ENCODE data around the gene AUTS2.

AUTS2 gene

GRCh38 chr7:70006261-70006920 lies 408.1 kb downstream of the AUTS2 start:
- peak; percentile 42 for DNase-seq

DNA sequence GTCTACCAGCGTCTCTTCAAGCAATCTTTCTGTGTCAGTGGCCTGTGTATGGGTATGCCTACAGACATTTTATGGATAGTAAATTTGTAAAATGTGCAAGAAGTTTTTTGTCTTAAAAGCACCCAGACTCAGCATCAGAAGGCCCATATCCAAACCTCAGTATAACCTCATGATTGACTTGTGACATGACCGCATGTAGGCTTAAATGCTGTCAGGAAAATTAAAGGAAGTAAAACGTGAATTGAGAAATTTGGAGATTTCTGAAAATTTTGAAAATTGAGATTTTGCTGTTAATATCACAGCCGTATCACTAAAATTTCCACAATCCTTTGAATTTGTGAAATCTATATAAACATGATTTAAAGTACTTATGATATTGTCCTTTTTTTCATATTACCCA lies 410.2 kb downstream of the AUTS2 start:
- DNase-seq, result no peak

- DNase-seq, result no peak
These were observed 416.4 kb downstream of the AUTS2 start for GRCh38 chr7:70014472-70015177.

GRCh38 chr7:70015353-70015752 lies 417.1 kb downstream of the AUTS2 start:
- no peak for DNase-seq

DNA sequence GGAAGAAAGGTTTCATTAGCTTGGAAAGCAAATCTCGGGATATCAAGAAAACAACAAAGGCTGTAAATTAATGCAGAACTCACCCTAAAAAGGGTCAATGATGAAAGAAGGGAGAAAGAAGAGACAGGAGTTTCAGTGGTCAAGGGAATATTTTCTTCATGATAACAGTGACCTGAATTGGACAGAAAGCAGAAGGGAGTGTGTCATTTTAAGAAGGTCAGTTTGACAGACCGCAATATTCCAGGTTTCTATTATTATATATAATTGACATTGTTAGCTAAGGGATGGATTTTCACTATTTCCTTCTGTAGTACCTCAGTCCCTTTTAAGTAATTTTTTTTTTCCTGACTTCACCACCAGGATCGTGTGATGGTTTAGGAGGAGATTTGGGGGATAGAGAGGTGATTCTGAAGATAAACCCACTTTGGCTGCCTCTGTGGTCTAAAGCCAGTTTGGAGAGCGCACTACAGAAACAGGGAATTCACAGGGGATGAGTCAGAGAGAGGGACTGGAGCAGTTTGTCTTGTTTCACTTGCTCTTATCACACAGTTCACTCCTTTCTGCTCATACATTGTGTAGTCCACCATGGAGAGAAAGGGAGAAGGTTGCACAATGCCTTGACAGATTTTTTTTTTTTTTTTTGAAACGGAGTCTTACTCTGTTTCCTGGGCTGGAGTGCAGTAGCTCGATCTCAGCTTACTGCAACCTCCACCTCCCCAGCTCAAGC lies 417.9 kb downstream of the AUTS2 start:
- DNase-seq, result peak; percentile 81

DNA sequence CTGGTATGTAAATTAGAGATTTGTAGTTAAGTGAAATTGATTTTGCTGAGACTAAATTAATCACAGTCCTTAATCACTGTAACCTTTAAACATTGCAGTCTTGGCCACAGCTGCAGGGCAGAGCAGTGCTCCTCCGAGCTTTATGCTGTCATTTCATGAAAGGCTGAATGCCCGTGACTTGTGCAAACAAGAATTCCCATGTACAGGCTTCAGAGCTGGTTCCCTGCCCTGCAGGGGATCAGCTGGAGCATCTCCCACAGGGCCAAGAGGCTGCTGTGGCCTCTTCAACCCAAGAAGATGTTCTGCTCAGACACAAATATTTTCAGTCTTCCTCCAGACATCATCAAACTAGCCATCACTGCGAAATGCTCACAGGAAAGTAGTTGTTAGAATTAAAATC lies 419.1 kb downstream of the AUTS2 start:
- DNase-seq, result no peak

- no peak for DNase-seq
These were observed 420.4 kb downstream of the AUTS2 start for GRCh38 chr7:70018700-70019099.

DNA sequence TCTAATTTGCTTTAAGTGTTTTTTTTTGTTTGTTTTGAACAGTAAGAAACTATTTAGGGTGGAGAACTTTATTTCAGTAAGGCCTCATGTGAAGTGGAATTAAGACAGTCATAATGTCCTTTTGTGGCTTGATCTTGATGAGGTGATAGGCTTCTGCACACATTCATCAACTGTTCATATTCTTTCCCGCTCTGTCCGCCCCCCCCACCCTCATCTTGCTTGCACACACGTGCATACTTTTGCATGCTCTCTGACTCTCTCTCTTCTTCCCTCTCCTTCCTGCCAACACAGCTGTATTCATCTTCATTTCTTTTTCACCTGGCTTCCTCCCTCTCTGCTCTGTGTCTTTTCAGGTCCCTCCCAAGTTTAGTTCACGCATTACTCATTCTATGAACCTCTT lies 429.6 kb downstream of the AUTS2 start:
- no peak for DNase-seq

DNA sequence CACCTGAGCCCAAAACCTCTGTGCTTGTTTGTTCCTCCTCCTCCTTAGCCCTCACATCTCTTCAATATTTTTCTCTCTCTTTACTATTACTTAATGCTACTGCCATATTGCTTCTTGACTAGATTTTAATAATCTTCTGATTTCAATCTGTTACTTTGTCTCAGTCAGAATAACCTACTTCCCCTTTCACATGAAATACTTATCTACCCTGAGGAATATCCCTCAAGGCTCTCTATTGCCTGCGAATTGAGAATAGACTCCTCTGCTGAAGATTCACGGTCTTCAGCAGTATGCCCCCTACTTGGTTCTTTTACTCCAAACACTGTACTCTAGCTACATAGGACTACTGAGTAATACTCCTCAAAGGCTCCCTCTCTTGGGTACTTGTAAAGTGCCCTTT lies 430.3 kb downstream of the AUTS2 start:
- no peak for DNase-seq

GRCh38 chr7:70029993-70030392 lies 431.7 kb downstream of the AUTS2 start:
- no peak for DNase-seq

DNA sequence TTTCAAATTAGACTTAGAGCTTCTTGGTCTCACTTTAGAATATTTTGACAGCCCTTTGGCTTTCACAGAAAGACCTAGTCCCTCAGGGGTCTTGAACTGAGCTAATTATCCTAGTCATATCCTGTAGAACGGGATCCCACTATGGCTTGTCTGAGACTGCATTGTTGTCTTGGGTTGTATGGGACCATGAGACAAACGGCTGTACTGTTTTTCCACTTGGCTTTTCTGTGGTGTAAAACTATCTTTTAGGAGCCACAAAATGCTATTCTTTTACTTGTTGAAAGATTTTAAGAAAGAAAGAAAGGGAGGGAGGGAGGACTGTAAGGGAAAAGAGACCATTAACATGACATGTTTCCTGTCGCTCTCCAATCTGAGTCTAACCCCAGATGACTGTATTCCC lies 432.5 kb downstream of the AUTS2 start:
- DNase-seq, result no peak

DNA sequence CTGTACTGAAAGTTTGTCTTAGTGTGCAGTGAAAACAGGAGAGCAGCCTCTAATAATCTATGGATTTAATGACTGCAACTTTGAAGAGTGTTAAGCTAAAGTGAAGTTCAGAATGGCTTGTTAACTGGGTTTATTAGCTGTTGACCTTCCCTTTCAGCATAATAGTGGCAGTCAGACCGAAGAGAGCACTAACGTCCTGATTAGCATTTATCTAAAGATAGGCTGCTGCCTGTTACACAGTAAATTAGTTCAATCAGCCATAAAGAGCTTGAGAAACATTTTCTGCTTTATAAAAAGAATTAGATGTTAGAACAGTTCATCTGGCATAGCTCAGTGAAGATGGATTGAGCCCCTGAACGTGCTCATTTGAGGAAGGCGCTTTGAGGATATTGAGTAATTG lies 433.0 kb downstream of the AUTS2 start:
- DNase-seq, result no peak

- no peak for DNase-seq
These were observed 434.4 kb downstream of the AUTS2 start for GRCh38 chr7:70032649-70033048.

GRCh38 chr7:70033226-70033625 lies 435.0 kb downstream of the AUTS2 start:
- DNase-seq, result no peak

GRCh38 chr7:70034999-70035398 lies 436.7 kb downstream of the AUTS2 start:
- no peak for DNase-seq

- no peak for DNase-seq
These were observed 437.2 kb downstream of the AUTS2 start for GRCh38 chr7:70035519-70035918.

DNA sequence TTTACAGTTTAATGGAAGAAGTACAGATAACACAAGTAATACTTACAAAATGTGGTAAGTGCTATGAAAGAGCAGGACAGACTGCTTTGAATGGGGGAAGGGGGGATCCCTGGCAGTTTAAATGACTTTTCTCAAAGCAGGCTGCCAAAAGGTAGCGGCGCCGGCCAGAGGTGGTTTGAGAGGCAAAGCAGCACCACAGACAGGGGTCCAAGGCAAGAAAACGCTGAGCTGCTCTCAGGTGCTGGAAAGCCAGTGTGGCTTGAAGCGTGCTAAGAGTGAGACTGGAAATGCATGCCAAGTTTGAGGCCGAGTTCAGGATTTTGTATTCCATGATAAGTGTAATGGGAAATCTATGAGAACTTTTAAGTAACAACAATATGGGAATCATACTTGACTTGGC lies 437.7 kb downstream of the AUTS2 start:
- no peak for DNase-seq

DNA sequence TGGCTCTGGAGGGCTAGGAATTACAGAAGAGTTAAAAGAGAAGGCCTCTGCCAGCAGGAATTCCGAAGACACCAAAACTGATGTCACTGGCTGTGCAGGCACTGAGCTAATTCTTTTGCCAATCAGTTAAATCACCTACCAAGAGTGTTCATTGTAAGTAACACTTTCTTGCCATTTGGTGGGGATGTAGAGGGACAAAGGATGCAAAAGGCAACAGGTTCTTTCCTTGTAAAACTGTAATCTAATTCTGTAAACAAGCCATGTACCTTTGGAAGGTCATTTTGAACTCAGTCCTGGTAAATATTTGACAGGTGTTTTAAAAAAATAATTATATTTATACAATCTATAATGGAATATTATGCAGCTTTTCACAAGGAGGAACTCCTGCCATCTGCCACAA lies 438.4 kb downstream of the AUTS2 start:
- no peak for DNase-seq

DNA sequence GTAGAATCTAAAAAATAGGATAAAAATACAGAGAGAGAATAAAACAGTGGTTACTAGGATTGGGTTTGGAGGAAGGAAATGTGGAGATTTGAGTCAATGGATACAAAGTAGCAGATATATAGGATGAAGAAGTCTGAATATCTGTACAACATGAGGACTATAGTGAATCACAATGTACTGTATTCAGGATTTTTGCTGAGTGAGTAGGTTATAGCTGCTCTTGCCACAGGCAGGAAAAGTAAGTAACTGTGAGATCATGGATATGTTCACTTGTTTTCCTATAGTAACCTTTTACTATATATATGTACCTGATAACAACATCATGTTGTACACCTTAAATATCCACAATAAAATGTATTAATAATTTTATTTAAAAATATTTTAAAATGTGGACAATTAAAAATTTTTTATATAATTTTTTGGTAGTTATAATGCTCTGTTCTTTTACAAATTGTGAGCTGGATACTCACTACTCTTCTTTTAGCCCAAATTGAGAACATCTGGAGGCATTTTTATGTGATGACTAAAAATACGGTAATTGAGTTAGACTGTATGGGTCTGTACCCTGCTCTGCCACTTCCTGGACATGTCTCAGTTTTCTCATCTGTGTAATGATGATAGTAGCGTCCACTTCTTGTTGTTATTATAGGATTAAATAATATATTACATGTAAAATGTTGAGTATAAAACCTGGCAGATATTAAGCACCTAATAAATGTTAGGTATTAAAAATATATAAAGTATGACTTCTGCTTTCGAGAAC lies 439.1 kb downstream of the AUTS2 start:
- peak; percentile 78 for DNase-seq

DNA sequence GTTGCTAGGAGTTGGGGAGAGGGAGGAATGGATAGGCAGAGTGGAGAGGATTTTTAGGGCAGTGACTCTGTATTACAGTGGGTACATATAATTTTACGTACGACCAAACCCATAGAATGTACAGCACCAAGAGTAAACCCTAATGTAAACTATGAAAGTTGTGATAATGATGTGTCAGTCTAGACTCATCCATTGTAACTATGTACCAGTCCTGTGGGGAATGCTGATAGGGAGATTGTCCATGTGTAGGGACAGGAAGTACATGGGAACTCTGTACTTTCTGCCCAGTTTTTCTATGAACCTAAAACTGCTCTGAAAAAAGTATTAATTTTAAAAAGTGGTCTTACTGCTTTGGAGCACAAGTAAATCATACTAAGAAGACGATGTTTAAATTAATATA lies 441.8 kb downstream of the AUTS2 start:
- DNase-seq, result no peak

DNA sequence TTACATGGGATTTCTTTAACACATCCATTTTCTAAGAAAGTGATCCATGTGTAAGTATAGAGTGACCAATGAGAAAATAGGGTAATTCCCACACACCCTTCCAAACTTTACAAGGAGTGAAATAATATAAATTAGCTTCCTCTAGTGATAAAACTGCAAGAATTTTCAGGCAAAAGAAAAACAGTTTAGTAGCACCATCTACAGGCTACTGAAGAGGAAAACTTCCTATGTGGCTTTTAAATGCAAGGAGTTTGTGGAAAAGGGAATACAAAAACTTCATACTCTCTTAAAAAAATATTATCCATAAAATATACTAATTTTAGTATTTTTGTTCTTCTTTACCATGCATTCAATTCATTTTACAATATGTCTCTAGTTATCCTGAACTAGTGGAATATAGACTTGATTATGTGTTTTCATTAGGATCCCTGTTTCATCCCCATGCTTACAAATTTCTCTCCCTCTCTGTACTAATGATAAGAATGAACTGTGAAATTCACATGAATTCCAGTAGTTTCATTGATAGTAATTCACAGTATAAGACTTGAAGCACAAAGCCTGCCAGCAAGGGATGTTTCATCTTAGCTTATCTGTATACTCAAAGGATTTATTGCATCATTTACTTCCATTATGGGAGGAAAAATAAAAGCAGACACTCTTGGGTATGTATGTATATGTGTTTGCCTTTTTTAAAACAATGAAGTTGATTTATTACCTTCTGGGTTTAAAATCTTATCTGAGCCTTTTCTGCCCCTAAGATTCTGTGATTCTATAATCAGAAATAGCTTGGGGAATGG lies 442.9 kb downstream of the AUTS2 start:
- peak; percentile 36 for DNase-seq

GRCh38 chr7:70042533-70042932 lies 444.3 kb downstream of the AUTS2 start:
- DNase-seq, result peak; percentile 75
